GM19239 (cell line): ENCODE data around the gene SCARF2.

Experiments used
- DNase-seq: peaks from one replicate; pipeline ENCODE4 v3.0.0; 2011; ENCODE audit warnings: low spot score; ENCODE audit not compliant: insufficient read length
- FAIRE-seq: peaks from 2 replicates; lab custom pipeline; 2011; peaks lifted over from hg19 to GRCh38; lab: Jason Lieb, UNC

The SCARF2 gene

GRCh38 chr22:20440637-20441591 lies 3.3 kb upstream of the SCARF2 start:
- DNase-seq (no peak), FAIRE-seq (no peak)

- DNase-seq (no peak), FAIRE-seq (no peak)
These were observed 2.4 kb upstream of the SCARF2 start for GRCh38 chr22:20439928-20440575.

GRCh38 chr22:20439556-20439927 lies 1.9 kb upstream of the SCARF2 start:
- FAIRE-seq: no peak

GRCh38 chr22:20438678-20439492 lies 1.3 kb upstream of the SCARF2 start:
- FAIRE-seq: no peak
- DNase-seq: peak; percentile 26

More at GRCh38 chr22:20439556-20439927, 1.9 kb upstream of the SCARF2 start:
- peak; percentile 16 for DNase-seq

- no peak for FAIRE-seq
- no peak for DNase-seq
These were observed 727 bp upstream of the SCARF2 start for GRCh38 chr22:20438427-20438677.

GRCh38 chr22:20436768-20437612 lies 635 bp downstream of the SCARF2 start:
- FAIRE-seq: no peak
- no peak for DNase-seq

- DNase-seq (no peak), FAIRE-seq (no peak)
These were observed 1.3 kb downstream of the SCARF2 start for GRCh38 chr22:20436307-20436767.

GRCh38 chr22:20435436-20436306 lies 2.0 kb downstream of the SCARF2 start:
- FAIRE-seq (no peak), DNase-seq (no peak)

DNA sequence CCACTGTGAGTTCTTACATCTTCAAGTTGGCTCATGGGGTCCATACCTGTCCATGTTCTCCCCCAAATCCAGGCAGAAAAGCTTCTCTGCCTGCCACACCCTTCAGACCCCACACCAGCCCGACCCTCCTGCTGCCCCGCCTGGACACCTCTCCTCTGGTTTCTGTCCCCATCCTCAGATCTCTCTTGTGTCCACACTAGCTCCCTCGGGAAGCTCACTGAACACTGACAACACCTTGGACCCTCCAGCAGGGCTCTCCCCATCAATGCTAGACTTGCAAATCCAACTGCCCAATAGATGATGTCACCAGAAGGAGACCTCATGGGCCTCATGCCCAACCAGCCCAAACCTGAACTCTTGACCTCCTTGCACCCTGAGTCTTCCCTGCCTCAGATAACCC lies 2.9 kb downstream of the SCARF2 start:
- DNase-seq (no peak), FAIRE-seq (no peak)

GRCh38 chr22:20434264-20434751 lies 3.3 kb downstream of the SCARF2 start:
- DNase-seq: no peak
- FAIRE-seq: no peak

- FAIRE-seq: no peak
- DNase-seq: no peak
These were observed 3.9 kb downstream of the SCARF2 start for GRCh38 chr22:20433686-20434241.

DNA sequence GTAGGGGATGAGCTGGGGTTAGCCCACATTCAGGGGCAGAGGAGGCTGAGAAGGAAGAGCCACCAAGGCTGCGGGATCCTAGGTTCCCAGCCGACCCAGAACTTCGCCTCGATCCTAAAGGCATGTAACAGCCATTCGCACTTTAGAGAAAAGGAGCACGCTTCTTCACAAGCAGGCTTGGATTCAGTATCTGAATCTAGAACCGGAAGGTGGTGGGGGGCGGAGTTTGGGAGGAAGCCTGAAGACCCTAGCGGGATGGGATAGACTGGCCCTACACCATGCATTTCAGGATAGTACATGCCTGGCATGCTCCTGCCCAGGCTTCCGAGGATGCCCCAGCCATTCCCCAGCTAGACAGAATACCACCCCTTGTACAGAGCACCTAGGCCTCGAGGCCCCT lies 4.4 kb downstream of the SCARF2 start:
- DNase-seq (no peak), FAIRE-seq (no peak)

GRCh38 chr22:20432244-20432686 lies 5.4 kb downstream of the SCARF2 start:
- FAIRE-seq (no peak), DNase-seq (no peak)

DNA sequence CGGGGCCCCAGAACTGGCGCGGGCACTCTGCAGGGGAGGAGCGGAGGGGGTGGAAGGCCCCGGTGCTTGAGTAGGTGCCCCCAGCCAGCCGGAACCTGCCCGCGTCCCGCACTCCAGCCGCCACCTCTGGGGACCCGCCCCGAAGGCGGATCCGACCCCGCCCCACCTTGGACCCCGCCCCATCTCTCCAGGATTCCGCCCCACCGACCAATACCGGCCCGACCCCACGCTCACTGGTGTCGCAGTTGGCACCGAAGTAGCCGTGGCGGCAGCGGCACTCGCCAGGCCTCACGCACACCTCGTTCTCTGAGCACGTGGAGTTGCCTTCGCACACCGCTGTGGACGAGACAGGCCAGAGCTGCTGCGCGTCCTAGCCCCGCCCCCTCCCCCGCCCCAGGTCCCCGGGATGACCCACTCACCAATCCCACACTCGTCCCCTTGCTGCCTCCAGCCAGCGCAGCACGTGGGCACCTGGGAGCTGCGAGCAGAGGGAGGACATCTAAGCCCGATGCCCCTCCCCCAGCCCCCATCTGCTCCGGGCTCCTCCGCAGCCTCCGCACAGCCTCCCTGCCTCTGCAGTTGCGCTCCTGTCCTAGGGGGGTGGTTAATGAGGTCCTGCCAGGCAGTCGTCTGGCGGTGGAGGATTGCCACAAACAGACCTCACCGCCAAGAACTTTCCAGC lies 6.0 kb downstream of the SCARF2 start:
- FAIRE-seq (no peak), DNase-seq (no peak)

- FAIRE-seq: no peak
- no peak for DNase-seq
These were observed 6.7 kb downstream of the SCARF2 start for GRCh38 chr22:20430720-20431510.

DNA sequence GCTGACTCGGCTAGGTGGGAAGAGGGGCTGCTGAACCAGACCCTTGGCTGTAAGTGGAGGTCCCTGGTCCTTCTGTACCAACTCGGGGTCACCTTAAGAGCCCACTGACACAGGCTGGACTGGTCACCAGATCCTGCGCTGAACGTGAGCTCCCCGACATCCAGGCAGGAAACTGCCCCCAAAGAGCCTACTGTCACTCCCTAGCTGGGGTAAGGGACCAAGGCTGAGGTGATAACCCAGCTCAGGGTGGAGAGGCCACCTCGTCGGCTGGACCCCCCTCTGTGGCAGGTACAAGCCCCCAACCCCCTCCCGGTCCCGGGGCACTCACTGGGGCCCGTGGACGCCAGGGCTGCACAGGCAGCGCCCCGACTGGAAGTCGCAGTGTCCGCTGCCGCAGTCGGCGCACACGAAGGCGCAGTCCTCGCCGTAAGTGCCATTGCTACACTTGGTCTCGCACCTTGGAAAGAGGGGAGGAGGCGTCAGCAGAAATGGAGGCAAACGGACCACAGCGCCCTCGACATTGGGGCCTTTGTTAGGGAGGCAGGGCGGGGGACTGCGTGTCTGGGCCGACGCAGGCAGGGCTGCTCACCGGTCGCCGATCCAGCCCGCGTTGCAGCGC lies 7.4 kb downstream of the SCARF2 start:
- FAIRE-seq: no peak
- DNase-seq: no peak
